Activated CD4-positive, alpha-beta T cell treated with anti-CD3 and anti-CD28 coated beads, Interleukin-2, amount 50 U/mL, for 16 hours (primary cell): ENCODE data around the gene DEFB116.
"Not testable (repeated sequence)": the region's sequence is repeated elsewhere in the genome, so short reads cannot be mapped to it uniquely, and the experiment has no call there.

Experiments
- DNase-seq: peaks from one replicate; pipeline ENCODE4 v3.0.0-alpha.2; 2020

Gene DEFB116, protein sequence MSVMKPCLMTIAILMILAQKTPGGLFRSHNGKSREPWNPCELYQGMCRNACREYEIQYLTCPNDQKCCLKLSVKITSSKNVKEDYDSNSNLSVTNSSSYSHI

DNA sequence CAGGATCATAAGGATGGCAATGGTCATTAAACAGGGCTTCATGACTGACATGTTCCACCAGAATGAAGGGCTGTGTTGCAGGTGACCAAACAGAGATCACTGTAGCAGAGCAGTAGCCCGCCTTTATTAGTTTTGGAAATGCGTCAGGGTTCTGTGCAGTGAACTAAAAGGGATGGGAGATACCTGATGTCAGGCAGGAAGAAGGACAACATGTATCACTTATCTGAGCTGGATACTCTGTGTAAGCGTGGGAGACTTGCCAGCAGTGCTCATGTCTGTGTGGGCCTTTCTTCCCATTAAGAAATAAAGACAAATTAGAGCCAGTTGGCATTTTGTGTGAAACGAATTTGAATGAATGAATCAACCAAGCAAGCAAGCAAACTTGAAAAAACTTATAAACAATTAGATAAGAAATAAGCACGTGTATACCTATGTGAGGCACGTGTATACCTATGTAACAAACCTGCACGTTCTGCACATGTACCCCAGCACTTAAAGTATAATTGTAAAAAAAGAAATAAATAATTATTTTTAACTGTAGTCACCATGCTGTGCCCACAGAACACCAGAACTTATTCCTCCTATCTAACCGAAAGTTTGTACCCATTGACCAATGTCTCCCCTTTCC lies at the start of gene DEFB116:
Gene DEFB116, minus strand, starts transcription at position 51 of the 628 bp plus-strand sequence. Its CDS starts 0 bp downstream, at position 51.
- DNase-seq = no peak

- no peak for DNase-seq
Measured at GRCh38 chr20:31355981-31356380, 47.6 kb upstream of the DEFB116 start.

- no peak for DNase-seq
Measured at GRCh38 chr20:31341470-31341869, 33.1 kb upstream of the DEFB116 start.

GRCh38 chr20:31330893-31331292 lies 22.5 kb upstream of the DEFB116 start:
- DNase-seq = no peak

- DNase-seq = no peak
Measured at GRCh38 chr20:31322504-31322903, 14.1 kb upstream of the DEFB116 start.

DNA sequence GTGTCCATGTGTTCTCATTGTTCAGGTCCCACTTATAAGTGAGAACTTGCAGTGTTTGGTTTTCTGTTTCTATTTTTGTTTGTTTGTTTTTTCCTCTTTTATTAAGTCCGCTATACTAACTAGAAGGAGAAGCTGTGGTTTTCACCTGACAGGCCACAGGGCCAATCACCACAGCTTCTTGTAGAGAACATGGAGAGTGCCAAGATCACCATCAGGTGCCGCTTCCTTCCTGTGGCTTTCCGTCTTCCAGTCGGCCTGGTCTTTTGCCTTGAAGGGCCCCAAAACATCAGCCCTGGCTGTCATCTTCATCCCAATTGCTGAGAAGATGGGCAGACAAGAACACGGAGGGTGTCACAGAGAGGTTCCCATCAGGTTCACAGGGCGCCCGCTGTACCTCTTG lies 23.4 kb downstream of the DEFB116 start:
- DNase-seq = not testable (repeated sequence)

GRCh38 chr20:31278178-31278577 lies 30.2 kb downstream of the DEFB116 start:
- DNase-seq = no peak

DNA sequence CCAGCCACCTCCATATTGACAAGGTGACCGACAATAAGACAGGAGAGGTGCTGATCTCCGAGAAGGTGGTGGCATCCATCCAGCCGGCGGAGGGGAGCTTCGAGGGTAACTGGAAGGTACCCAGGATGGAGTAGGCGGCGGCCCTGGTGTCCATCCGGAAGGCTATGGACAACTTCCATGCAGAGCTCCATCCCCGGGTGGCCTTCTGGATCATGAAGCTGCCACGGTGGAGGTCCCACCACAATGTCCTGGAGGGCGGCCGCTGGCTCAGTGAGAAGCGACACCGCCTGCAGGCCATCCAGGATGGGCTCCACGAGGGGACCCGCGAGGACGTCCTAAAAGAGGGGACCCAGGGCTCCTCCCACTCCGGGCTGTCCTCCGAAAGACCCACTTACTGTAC lies 33.9 kb downstream of the DEFB116 start:
- DNase-seq = no peak

- DNase-seq = peak; percentile 10
Measured at GRCh38 chr20:31260326-31260932, 48.0 kb downstream of the DEFB116 start.

DNA sequence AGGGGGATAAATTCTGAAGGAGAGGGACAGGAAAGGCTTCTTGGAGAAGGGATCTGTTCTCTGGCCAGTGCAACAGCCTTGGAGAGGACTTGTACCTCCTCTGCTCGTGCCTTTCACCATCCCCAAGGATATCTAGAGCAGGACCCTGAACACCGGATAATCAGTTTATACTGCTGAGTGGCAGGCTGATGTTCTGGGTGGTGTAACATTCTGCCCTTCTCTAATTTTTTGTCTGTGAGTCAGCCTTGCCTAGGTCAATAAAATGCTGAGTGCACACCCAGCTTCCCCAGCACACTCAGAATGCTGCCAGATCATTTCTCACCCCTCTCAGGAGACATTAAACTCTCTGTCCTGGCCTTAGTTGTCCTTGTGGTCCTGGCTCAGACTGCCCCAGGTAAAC lies 51.0 kb downstream of the DEFB116 start, which contains the start of gene DEFB115:
Gene DEFB115, plus strand, starts transcription at position 301 of the 400 bp plus-strand sequence. Its CDS starts 0 bp downstream, at position 301.
- no peak for DNase-seq

DNA sequence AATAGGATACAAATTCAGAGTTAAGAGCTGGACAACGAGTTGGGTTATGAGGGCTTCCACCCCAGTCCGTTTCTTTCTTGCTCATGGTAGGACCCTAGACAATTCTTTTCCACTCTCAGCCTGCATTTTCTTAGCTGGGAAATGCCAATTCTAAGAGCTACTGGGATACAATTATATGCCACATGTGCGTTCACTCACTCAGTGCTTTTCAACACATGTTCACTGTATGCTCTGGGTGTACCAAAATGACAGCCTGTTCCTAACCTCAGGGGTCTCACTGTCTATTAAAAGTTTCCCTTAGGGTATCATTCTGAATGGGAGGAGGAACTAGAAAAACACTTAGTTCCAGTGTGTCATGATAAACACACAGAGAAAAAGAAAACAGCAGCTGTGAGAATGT lies 51.4 kb downstream of the DEFB116 start:
- no peak for DNase-seq
